HepG2 (cell line): ENCODE results near the gene AHRR. TPM values are rescaled to one million over a fixed set of nuclear protein-coding genes. Genes with fewer than 3 reads are reported as not detected.

Experiments used
- ATAC-seq: fragments of 200-7000 bp; cut with Tn5 transposase; 3 replicates; pipeline ENCODE4 v1.9.1; 2020; ENCODE audit warnings: mild to moderate bottlenecking, moderate library complexity
- BruUV-seq: library from RNA; stranded (reverse); fragments of 400-500 nt; replicated peaks from 2 replicates; lab custom pipeline; 2021; lab: Mats Ljungman, UMichigan
- CTCF ChIA-PET: fragments of 300-600 bp; formaldehyde crosslinking; extraction: SDS; loops from one replicate; lab custom pipeline; 2021; ENCODE audit warnings: low total read pairs, inconsistent platforms, low intra/inter-chr PET ratio; lab: Yijun Ruan, JAX
- POLR2A ChIA-PET: fragments of 350-600 bp; sonication (Branson Sonifier 250); formaldehyde crosslinking; loops from one replicate; lab custom pipeline; 2020; ENCODE audit warnings: antibody characterized with exemption, inconsistent platforms; lab: Yijun Ruan, JAX
- DNase-seq: peaks from one replicate; pipeline ENCODE4 v3.0.0-alpha.2; 2015; ENCODE audit warnings: low spot score
- FAIRE-seq: peaks from 3 replicates; lab custom pipeline; 2011; peaks lifted over from hg19 to GRCh38; lab: Jason Lieb, UNC
- H2AFZ ChIP-seq: one replicate; pipeline ENCODE4 v1.6.1; 2011; ENCODE audit warnings: low read length, inconsistent platforms
- H3K27ac ChIP-seq: fragments of 300-600 bp; 3 replicates; pipeline ENCODE4 v1.8.0; 2011; ENCODE audit warnings: mixed run types, mild to moderate bottlenecking, mixed read lengths, low read length, inconsistent platforms; ENCODE audit not compliant: insufficient read depth; ENCODE audit errors: extremely low read length
- H3K27me3 ChIP-seq, 2 experiments: fragments of 200-600 bp in 1 of 2; 2 replicates in 1 of 2; 3 replicates in 1 of 2; pipeline versions ENCODE4 v1.6.0 to v1.8.0; 2011; ENCODE audit warnings: low read length in 2 of 2, mild to moderate bottlenecking in 2 of 2, moderate library complexity in 2 of 2, inconsistent platforms in 1 of 2; ENCODE audit not compliant: insufficient read depth in 2 of 2, control insufficient read depth in 1 of 2
- H3K36me3 ChIP-seq, 2 experiments: fragments of 200-600 bp in 1 of 2; replicated peaks in 1 of 2; 2 replicates in 1 of 2; 3 replicates in 1 of 2; pipeline versions ENCODE4 v1.5.1 to v1.8.0; 2011; ENCODE audit warnings: low read length in 2 of 2, inconsistent platforms in 1 of 2; ENCODE audit not compliant: insufficient read depth in 2 of 2, control insufficient read depth in 1 of 2
- H3K4me1 ChIP-seq: 2 replicates; pipeline ENCODE4 v1.5.1; 2012; ENCODE audit warnings: low read length, inconsistent platforms; ENCODE audit not compliant: insufficient read depth
- H3K4me2 ChIP-seq: 2 replicates; pipeline ENCODE4 v1.6.0; 2011; ENCODE audit warnings: low read depth, low read length, inconsistent platforms
- H3K4me3 ChIP-seq, 3 experiments: fragments of 200-600 bp in 1 of 3; sonication (generic), shearing (Covaris generic) in 1 of 3; replicated peaks in 1 of 3; 2 replicates each; pipeline ENCODE4 v1.5.1; 2011 to 2016; ENCODE audit warnings: low read length in 3 of 3, inconsistent platforms in 2 of 3, low read depth in 2 of 3, mild to moderate bottlenecking in 2 of 3, control low read depth in 1 of 3, mixed read lengths in 1 of 3; ENCODE audit not compliant: insufficient read depth in 1 of 3
- H3K79me2 ChIP-seq: one replicate; pipeline ENCODE4 v1.6.1; 2011; ENCODE audit warnings: low read length, inconsistent platforms; ENCODE audit not compliant: insufficient read depth
- H3K9ac ChIP-seq: 2 replicates; pipeline ENCODE4 v1.6.0; 2011; ENCODE audit warnings: mild to moderate bottlenecking, low read depth, low read length, inconsistent platforms; ENCODE audit not compliant: insufficient read depth
- H3K9me3 ChIP-seq: 2 replicates; pipeline ENCODE4 v1.5.1; 2012; ENCODE audit warnings: mild to moderate bottlenecking, low read length
- H4K20me1 ChIP-seq: 2 replicates; pipeline ENCODE4 v1.6.0; 2011; ENCODE audit warnings: inconsistent platforms, mild to moderate bottlenecking, low read length, moderate library complexity; ENCODE audit not compliant: insufficient read depth
- CEBPZ ChIP-seq: IDR thresholded peaks from 2 replicates; pipeline ENCODE4 v1.6.1; 2012; ENCODE audit warnings: low read length, improper control_type of control experiment
- GTF3A ChIP-seq: sonication (generic); formaldehyde crosslinking; conservative IDR thresholded peaks from 2 replicates; pipeline ENCODE4 v1.4.0; 2020; ENCODE audit warnings: mild to moderate bottlenecking, missing genetic modification reagents
- RFXANK ChIP-seq: IDR thresholded peaks from 2 replicates; pipeline ENCODE4 v1.6.1; 2016
- ZNF577 ChIP-seq: sonication (generic); formaldehyde crosslinking; IDR thresholded peaks from 2 replicates; pipeline ENCODE4 v1.4.0; 2020; ENCODE audit warnings: mild to moderate bottlenecking, low read depth, missing genetic modification reagents, borderline replicate concordance
- ZNF773 ChIP-seq: sonication (generic); formaldehyde crosslinking; IDR thresholded peaks from 2 replicates; pipeline ENCODE4 v1.4.0; 2020; ENCODE audit warnings: missing genetic modification reagents, borderline replicate concordance
- ZNF841 ChIP-seq: sonication (generic); formaldehyde crosslinking; IDR thresholded peaks from 2 replicates; pipeline ENCODE4 v1.8.1; 2023; ENCODE audit warnings: missing genetic modification reagents, borderline replicate concordance
- WGBS: methylation state at CpG from one replicate; pipeline ENCODE4 v1.1.6; 2017; ENCODE audit warnings: low lambda C conversion rate; 5-methylcytosine and 5-hydroxymethylcytosine counted together
- in situ Hi-C: cut with HindIII; loops from 2 replicates; pipeline ENCODE4 v1.10.0; 2017; ENCODE audit warnings: low pct_unique_long_range_greater_than_20kb; ENCODE audit not compliant: extremely low pct_ligation_motif_present
- intact Hi-C: fragments of 100-400 bp; cut with micrococcal nuclease; formaldehyde crosslinking; loops from one replicate; pipeline ENCODE4 v1.10.0; 2022; ENCODE audit not compliant: unreplicated experiment
- polyA plus RNA-seq, 8 experiments: library from polyadenylated mRNA; depleted of rRNA in 3 of 8; stranded (reverse) in 7 of 8; unstranded in 1 of 8; fragments of >200 nt; fragmentation: Illumina TruSeq in 4 of 8; extraction: Trizol in 4 of 8; gene quantifications; 2 replicates each; pipeline versions ENCODE4 v1.2.1 to v1.2.3, GENCODE V29; 2011 to 2016; ENCODE audit warnings: low read depth in 4 of 8, missing spikeins in 1 of 8, mixed read lengths in 1 of 8; ENCODE audit not compliant: insufficient read depth in 1 of 8
- total RNA-seq, 5 experiments: library from RNA; depleted of rRNA; stranded (reverse); fragments of >200 nt; fragmentation: Illumina TruSeq; extraction: Trizol; gene quantifications; 2 replicates each; pipeline ENCODE4 v1.2.3, GENCODE V29; 2016; ENCODE audit warnings: low read depth in 1 of 5

The AHRR gene
- total and polyA plus RNA-seq, 2 of the 13 experiments (the other 11 are each of a cell fraction or from before 2014, with no cell fraction given) = 0.28 to 0.35 TPM

GRCh38 chr5:385321-385720 lies 63.8 kb downstream of the AHRR start:
- no peak for ATAC-seq
- Histone ChIP-seq H4K20me1 (no peaks in the 10 kb centered on the region), H3K9ac (no peak overlapping the region), H3K4me1 (no peaks in the 10 kb centered on the region), H3K27me3 (no peaks in the 10 kb centered on the region), H3K4me2 (no peak overlapping the region)
- no TSS peak for BruUV-seq
- ChIA-PET CTCF (no interaction called here), POLR2A (no interaction called here)
- no peak for FAIRE-seq
- intact Hi-C loops = no loop called here
- 100% methylated on average over 1 of the region's 1 CpG for WGBS
- TF ChIP-seq GTF3A = no peak
- TF ChIP-seq ZNF577 (CRISPR knock-in tag) = no peak
- TF ChIP-seq ZNF841 (CRISPR knock-in tag) = no peak
- no peak for TF ChIP-seq CEBPZ
- no peak for TF ChIP-seq ZNF773 (CRISPR knock-in tag)
- TF ChIP-seq RFXANK (CRISPR knock-in tag) = no peak
- TF ChIP-seq, all 625 proteins: peak for 0
- Histone ChIP-seq H2AFZ (no peak overlapping the region), H3K27ac (no peak overlapping the region), H3K36me3 (no peaks in the 10 kb centered on the region), H3K4me3 (no peak overlapping the region), H3K9me3 (no peaks in the 10 kb centered on the region; the same call in 1 of the 2 replicates), H3K79me2 (no peaks in the 10 kb centered on the region)
- in situ Hi-C loops = no loop called here
- DNase-seq = no peak
